ENCODE data around the gene TMEM40.

GRCh38 chr3:12727937-12728336 lies 31.1 kb downstream of the TMEM40 start:
- no peak for TF ChIP-seq CTCF (IDR thresholded peaks at IDR 0.05)
- TF ChIP-seq EP300 (IDR thresholded peaks at IDR 0.05) = no peak

Measured in suprapubic skin (tissue), 3 donors.